ENCODE data around the gene VSIG8. TPM values are rescaled to one million over a fixed set of nuclear protein-coding genes. Genes with fewer than 3 reads are reported as not detected.

VSIG8 gene
- total and polyA plus RNA-seq, 9 of the 15 experiments (the other 6 are each of a cell fraction or from before 2014, with no cell fraction given): not detected

GRCh38 chr1:159821171-159821867, 41.1 kb downstream of the VSIG8 start (continued):
- peak; percentile 50; the same call in 1 of the 2 replicates for TF ChIP-seq REST (IDR thresholded peaks at IDR 0.05; ENCODE audit: borderline replicate concordance)
- no peak for TF ChIP-seq REST (CRISPR knock-in tag; IDR thresholded peaks at IDR 0.05; ENCODE audit: low read depth)
- TF ChIP-seq CTCFL (IDR thresholded peaks at IDR 0.05; ENCODE audit: borderline replicate concordance, insufficient read depth, low read depth, low read length, poor library complexity, severe bottlenecking): peak; percentile 7
- no peak for TF ChIP-seq FOXK2 (conservative IDR thresholded peaks at IDR 0.05 in 1 of 2, IDR thresholded peaks at IDR 0.05 in 1 of 2; ENCODE audit: low read depth in 2 of 2)
- peak; percentile 71 to 82 (median 76) for TF ChIP-seq CTCF (IDR thresholded peaks at IDR 0.05 in 2 of 3, conservative IDR thresholded peaks at IDR 0.05 in 1 of 3; ENCODE audit: insufficient read depth in 2 of 3, low read depth in 1 of 3, low read length in 3 of 3)
- TF ChIP-seq RCOR1 (IDR thresholded peaks at IDR 0.05; ENCODE audit: borderline replicate concordance in 1 of 2, low read depth in 2 of 2, low read length in 2 of 2): 0 out of 4 replicates have a peak, but pooled peaks of 1 of the 2 experiments have one; percentile 24
- TF ChIP-seq KLF10 (CRISPR knock-in tag; IDR thresholded peaks at IDR 0.05): no peak
- no peak for TF ChIP-seq GTF2F1 (IDR thresholded peaks at IDR 0.05; ENCODE audit: low read depth, low read length)
- TF ChIP-seq ZBTB9 (CRISPR knock-in tag; IDR thresholded peaks at IDR 0.05): peak; percentile 90
- TF ChIP-seq CTBP1 (IDR thresholded peaks at IDR 0.05; ENCODE audit: borderline replicate concordance): peak; percentile 21; the same call in 1 of the 2 replicates
- TF ChIP-seq ZFP30 (CRISPR knock-in tag; IDR thresholded peaks at IDR 0.05; ENCODE audit: borderline replicate concordance): no peak
- no peak for TF ChIP-seq CBX8 (IDR thresholded peaks at IDR 0.05; ENCODE audit: borderline replicate concordance, extremely low read depth, low read depth, low read length, poor library complexity, severe bottlenecking)

All from K562 (cell line).